Measurements from ENCODE around the gene SUPT20HL1.

Gene SUPT20HL1

GRCh38 chrX:24399550-24399949 lies 39.1 kb downstream of the SUPT20HL1 start:
- DNase-seq, result no peak

- DNase-seq, result no peak
Observed at GRCh38 chrX:24405959-24406358, 45.5 kb downstream of the SUPT20HL1 start.
